Measurements from ENCODE around the gene TNS1. TPM values are rescaled to one million over a fixed set of nuclear protein-coding genes. Genes with fewer than 3 reads are reported as not detected.
A peak's percentile ranks its signal among the peaks of the same experiment; 100 is the strongest.

TNS1 gene
- total RNA-seq, 1 donor from 2014 or later = 0.13 TPM

DNA sequence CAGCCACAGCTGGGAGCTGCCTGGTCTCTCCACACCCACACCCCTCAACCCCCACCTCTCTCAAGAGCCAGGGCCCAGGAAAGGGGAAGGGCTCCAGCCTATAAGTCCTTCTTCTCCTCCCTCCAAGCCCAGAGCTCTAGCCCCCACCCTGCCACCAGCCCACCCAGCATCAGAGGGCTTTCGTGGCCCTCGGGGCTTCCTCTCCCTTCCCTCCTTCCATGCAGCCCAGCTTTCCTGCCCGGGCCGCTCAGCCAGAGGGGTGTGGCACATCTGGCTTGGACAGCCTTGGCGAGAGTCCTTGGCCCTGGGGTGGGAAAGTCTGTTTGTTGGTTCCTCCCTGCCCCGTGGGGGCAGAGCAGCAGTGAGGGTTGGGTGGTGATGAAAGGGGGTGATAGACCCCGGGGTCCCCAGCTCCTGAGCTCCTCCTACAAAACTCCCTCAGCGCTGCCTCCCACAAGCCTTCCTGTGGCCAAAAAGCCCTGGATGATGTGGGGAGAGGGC, 7.0 kb downstream of the TNS1 start:
- no peaks in the 10 kb centered on the region for H3K36me3 Mint-ChIP-seq (ENCODE audit: low read depth)
- no peak for ATAC-seq (ENCODE audit: low read depth)

DNA sequence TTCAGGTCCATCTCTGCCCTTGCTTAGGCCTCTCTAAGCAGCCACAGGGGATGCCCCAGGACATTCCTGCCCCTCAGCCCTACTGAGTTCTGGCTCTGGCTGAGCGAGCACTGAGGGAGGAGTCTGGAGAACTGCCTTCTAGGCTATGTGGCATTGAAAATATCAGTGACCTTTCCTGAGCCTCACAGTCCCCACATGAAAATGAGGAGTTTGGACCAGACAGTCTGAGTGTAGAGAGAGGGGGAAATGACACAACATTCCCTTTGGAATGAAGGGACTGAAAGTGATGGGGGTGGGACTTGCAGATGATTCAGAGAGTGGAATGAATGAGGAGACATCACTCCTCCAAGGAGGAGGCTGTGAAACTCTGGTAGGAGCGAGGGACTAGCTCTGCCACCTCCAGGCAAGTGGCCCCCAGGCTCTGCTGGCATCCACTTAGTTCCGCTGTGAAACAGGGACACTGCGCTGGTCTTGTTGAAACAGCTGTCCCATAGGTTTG, 8.0 kb downstream of the TNS1 start:
- intact Hi-C loops (cut with micrococcal nuclease) = loop anchor here (1.0 kb wide), 1 partner anchor 210 kb away; no protein-coding TSS in a partner anchor

More for the DNA sequence above, 7.0 kb downstream of the TNS1 start:
- DNase-seq = no peak
- Mint-ChIP-seq H3K27ac (no peak overlapping the region), H3K4me3 (no peak overlapping the region), H3K4me1 (no peaks in the 10 kb centered on the region), H3K9me3 (no peaks in the 10 kb centered on the region), H3K27me3 (peaks cover 19% of the 10 kb centered on the region)
- ChIA-PET CTCF (interaction anchor here (2.0 kb wide), 1 partner anchor 205 kb away, joined by 6 read pairs; no protein-coding TSS in a partner anchor), POLR2A (no interaction called here)
- intact Hi-C loops (cut with micrococcal nuclease) = no loop called here
- TF ChIP-seq, protein P1, sequence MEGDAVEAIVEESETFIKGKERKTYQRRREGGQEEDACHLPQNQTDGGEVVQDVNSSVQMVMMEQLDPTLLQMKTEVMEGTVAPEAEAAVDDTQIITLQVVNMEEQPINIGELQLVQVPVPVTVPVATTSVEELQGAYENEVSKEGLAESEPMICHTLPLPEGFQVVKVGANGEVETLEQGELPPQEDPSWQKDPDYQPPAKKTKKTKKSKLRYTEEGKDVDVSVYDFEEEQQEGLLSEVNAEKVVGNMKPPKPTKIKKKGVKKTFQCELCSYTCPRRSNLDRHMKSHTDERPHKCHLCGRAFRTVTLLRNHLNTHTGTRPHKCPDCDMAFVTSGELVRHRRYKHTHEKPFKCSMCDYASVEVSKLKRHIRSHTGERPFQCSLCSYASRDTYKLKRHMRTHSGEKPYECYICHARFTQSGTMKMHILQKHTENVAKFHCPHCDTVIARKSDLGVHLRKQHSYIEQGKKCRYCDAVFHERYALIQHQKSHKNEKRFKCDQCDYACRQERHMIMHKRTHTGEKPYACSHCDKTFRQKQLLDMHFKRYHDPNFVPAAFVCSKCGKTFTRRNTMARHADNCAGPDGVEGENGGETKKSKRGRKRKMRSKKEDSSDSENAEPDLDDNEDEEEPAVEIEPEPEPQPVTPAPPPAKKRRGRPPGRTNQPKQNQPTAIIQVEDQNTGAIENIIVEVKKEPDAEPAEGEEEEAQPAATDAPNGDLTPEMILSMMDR (IDR thresholded peaks at IDR 0.05) = no peak

DNA sequence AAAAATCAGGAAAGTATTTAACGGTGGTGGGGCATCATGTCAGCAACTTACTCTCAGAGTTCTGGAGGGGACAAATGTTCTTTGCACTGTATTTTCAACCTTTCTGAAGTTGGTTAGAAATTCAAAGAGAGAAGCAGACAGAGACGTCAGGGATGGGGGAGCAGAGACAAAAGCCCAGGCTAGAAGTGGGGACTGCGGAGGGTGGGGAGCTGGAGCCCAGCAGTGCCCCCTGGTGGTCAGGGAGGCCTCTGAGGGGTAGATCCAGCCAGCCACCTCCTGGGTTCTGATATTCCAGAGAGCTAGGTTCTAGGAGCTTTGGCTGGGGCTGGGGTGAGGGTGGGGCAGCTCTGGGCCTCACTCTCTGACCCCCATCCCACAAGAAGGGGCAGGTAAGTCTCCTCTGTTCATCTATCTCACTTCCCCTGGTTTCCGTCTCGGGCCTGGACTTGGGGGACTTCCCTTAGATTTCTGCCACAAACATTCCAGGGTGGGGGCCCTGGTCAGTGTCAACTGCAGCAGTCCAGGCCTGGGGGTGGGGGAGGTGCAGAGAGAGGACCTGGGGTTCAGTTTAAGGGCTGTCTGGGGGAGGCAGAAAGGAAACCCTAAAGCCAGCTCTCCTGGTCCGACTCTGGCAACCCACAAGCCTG, 8.9 kb downstream of the TNS1 start:
- no peaks in the 10 kb centered on the region for H3K4me1 Mint-ChIP-seq
- intact Hi-C loops (cut with micrococcal nuclease) = loop anchor here (1.0 kb wide), 1 partner anchor 209 kb away; no protein-coding TSS in a partner anchor
- POLR2A ChIA-PET = interaction anchor here (1.1 kb wide), 1 partner anchor 204 kb away, joined by 3 read pairs; no protein-coding TSS in a partner anchor
- H3K4me3 Mint-ChIP-seq = no peak overlapping the region
- DNase-seq (peak; percentile 36), ATAC-seq (ENCODE audit: low read depth) (peak; percentile 42)
- H3K9me3 Mint-ChIP-seq = no peaks in the 10 kb centered on the region
- CTCF ChIA-PET = interaction anchor here (0.6 to 4.0 kb wide), 6 partner anchors 9 to 212 kb away, joined by 3 to 39 read pairs (median 5); no protein-coding TSS in a partner anchor
- TF ChIP-seq, protein P1 (IDR thresholded peaks at IDR 0.05) = no peak
- H3K27me3 Mint-ChIP-seq = peaks cover 15% of the 10 kb centered on the region
- no peak overlapping the region for H3K27ac Mint-ChIP-seq
- no peaks in the 10 kb centered on the region for H3K36me3 Mint-ChIP-seq (ENCODE audit: low read depth)

More for the DNA sequence above, 8.0 kb downstream of the TNS1 start:
- Mint-ChIP-seq H3K36me3 (ENCODE audit: low read depth) (no peaks in the 10 kb centered on the region), H3K4me1 (no peaks in the 10 kb centered on the region), H3K27ac (no peak overlapping the region), H3K4me3 (no peak overlapping the region), H3K9me3 (no peaks in the 10 kb centered on the region), H3K27me3 (peaks cover 15% of the 10 kb centered on the region)
- ChIA-PET POLR2A (no interaction called here), CTCF (interaction anchor here (0.6 to 2.1 kb wide), 4 partner anchors 204 to 213 kb away, joined by 3 to 13 read pairs (median 5); no protein-coding TSS in a partner anchor)
- DNase-seq (no peak), ATAC-seq (ENCODE audit: low read depth) (no peak)
- TF ChIP-seq, protein P1 (IDR thresholded peaks at IDR 0.05) = no peak

DNA sequence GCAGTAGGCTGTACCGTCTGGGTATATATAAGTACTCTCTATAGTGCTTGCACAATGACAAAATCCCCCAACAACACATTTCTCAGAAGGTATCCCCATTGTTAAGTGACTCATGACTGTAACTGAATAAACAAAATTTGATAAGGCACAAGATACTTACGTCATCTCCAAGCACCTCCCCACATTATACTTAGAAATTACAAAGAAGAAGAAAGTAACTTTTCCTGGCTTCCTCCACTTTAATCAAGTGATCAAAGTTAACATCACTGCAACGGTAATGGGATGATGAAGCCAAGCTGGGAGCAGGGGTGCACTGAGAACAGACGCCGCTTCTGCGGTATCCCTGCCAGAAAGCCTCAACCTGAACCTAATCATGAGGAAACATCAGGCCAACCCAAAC, 9.7 kb downstream of the TNS1 start:
- Mint-ChIP-seq H3K9me3 (no peaks in the 10 kb centered on the region), H3K4me1 (peaks cover 2% of the 10 kb centered on the region), H3K27ac (no peak overlapping the region), H3K4me3 (no peak overlapping the region), H3K27me3 (peaks cover 19% of the 10 kb centered on the region), H3K36me3 (ENCODE audit: low read depth) (no peaks in the 10 kb centered on the region)
- ATAC-seq (ENCODE audit: low read depth) (no peak), DNase-seq (no peak)
- ChIA-PET CTCF (interaction anchor here (0.7 to 4.0 kb wide), 3 partner anchors 201 to 207 kb away, joined by 3 to 39 read pairs (median 13); no protein-coding TSS in a partner anchor), POLR2A (interaction anchor here (1.1 kb wide), 1 partner anchor 203 kb away, joined by 3 read pairs; no protein-coding TSS in a partner anchor)
- intact Hi-C loops (cut with micrococcal nuclease) = no loop called here
- TF ChIP-seq, protein P1 (IDR thresholded peaks at IDR 0.05) = no peak

DNA sequence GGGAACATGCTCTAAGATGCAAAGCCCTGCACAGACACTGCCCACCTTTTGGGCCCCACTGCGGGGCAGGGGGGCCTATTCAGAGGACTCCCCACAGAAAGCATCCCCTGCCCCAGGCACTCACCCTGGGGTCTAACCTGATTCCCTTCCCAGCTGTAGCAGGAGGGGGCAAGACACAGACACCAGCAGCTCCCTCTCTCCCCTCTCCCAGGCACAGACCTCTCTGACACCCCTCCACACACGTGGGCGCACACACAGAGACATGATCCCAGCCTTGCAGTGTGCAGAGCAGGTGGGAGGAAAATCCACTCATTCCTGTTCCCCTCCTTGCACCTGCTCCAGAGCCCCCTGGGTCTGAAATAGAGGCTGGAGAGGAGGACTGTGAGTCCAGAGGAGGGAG, 10.7 kb downstream of the TNS1 start:
- DNase-seq (no peak), ATAC-seq (ENCODE audit: low read depth) (no peak)
- POLR2A ChIA-PET = no interaction called here
- CTCF ChIA-PET = interaction anchor here (0.6 to 4.0 kb wide), 2 partner anchors 202 to 206 kb away, joined by 3 to 39 read pairs; no protein-coding TSS in a partner anchor
- Mint-ChIP-seq H3K27ac (no peak overlapping the region), H3K4me1 (peaks cover 2% of the 10 kb centered on the region), H3K9me3 (no peaks in the 10 kb centered on the region), H3K4me3 (no peak overlapping the region), H3K36me3 (ENCODE audit: low read depth) (no peaks in the 10 kb centered on the region), H3K27me3 (peaks cover 18% of the 10 kb centered on the region)
- intact Hi-C loops (cut with micrococcal nuclease) = no loop called here
- TF ChIP-seq, protein P1 (IDR thresholded peaks at IDR 0.05) = no peak

Measured in activated B cell treated with CpG ODN at 0.5 μM for 24 hours (primary cell).